ENCODE results near the gene IGFALS. TPM values are rescaled to one million over a fixed set of nuclear protein-coding genes. Genes with fewer than 3 reads are reported as not detected.

Gene IGFALS
- polyA plus RNA-seq, 1 donor from 2014 or later, result 1.2 TPM

DNA sequence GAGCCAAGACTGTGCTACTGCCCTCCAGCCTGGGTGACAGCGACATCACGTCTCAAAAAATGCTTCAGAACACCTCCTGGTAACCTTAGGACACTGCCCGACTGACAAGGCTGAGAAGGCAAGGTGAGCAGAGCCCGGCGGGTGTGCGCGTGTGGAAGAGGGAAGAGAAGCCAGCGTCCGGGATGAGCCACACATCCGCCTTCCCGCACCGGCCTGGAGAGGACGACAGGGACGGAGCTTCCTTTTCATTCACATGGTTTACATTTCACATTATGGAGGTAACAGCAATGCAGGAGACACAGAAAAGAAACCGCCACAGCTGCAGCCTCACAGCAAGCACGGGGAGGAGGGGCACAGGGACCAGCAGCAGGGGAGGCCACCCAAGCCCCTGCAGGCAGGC lies 16.6 kb upstream of the IGFALS start:
- H3K27ac ChIP-seq (ENCODE audit: low read length), result no peak overlapping the region
- no peak overlapping the region for H3K9ac ChIP-seq (ENCODE audit: low read length)
- no peaks in the 10 kb centered on the region for H3F3A ChIP-seq (ENCODE audit: insufficient read depth, low read length, poor library complexity, severe bottlenecking)
- H2AFZ ChIP-seq (ENCODE audit: low read depth, low read length), result no peak overlapping the region
- TF ChIP-seq, protein P1, sequence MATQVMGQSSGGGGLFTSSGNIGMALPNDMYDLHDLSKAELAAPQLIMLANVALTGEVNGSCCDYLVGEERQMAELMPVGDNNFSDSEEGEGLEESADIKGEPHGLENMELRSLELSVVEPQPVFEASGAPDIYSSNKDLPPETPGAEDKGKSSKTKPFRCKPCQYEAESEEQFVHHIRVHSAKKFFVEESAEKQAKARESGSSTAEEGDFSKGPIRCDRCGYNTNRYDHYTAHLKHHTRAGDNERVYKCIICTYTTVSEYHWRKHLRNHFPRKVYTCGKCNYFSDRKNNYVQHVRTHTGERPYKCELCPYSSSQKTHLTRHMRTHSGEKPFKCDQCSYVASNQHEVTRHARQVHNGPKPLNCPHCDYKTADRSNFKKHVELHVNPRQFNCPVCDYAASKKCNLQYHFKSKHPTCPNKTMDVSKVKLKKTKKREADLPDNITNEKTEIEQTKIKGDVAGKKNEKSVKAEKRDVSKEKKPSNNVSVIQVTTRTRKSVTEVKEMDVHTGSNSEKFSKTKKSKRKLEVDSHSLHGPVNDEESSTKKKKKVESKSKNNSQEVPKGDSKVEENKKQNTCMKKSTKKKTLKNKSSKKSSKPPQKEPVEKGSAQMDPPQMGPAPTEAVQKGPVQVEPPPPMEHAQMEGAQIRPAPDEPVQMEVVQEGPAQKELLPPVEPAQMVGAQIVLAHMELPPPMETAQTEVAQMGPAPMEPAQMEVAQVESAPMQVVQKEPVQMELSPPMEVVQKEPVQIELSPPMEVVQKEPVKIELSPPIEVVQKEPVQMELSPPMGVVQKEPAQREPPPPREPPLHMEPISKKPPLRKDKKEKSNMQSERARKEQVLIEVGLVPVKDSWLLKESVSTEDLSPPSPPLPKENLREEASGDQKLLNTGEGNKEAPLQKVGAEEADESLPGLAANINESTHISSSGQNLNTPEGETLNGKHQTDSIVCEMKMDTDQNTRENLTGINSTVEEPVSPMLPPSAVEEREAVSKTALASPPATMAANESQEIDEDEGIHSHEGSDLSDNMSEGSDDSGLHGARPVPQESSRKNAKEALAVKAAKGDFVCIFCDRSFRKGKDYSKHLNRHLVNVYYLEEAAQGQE (IDR thresholded peaks at IDR 0.05; ENCODE audit: borderline replicate concordance), result no peak
- TF ChIP-seq MXI1 (conservative IDR thresholded peaks at IDR 0.05; ENCODE audit: poor library complexity, severe bottlenecking), result no peak
- TF ChIP-seq, protein P2, sequence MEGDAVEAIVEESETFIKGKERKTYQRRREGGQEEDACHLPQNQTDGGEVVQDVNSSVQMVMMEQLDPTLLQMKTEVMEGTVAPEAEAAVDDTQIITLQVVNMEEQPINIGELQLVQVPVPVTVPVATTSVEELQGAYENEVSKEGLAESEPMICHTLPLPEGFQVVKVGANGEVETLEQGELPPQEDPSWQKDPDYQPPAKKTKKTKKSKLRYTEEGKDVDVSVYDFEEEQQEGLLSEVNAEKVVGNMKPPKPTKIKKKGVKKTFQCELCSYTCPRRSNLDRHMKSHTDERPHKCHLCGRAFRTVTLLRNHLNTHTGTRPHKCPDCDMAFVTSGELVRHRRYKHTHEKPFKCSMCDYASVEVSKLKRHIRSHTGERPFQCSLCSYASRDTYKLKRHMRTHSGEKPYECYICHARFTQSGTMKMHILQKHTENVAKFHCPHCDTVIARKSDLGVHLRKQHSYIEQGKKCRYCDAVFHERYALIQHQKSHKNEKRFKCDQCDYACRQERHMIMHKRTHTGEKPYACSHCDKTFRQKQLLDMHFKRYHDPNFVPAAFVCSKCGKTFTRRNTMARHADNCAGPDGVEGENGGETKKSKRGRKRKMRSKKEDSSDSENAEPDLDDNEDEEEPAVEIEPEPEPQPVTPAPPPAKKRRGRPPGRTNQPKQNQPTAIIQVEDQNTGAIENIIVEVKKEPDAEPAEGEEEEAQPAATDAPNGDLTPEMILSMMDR (IDR thresholded peaks at IDR 0.05; ENCODE audit: poor library complexity, severe bottlenecking), result no peak
- TF ChIP-seq EP300 (conservative IDR thresholded peaks at IDR 0.05; ENCODE audit: poor library complexity, severe bottlenecking), result no peak
- no peak for TF ChIP-seq POLR2AphosphoS5 (IDR thresholded peaks at IDR 0.05)
- TF ChIP-seq TAF1 (IDR thresholded peaks at IDR 0.05; ENCODE audit: low read depth), result no peak
- no peak for TF ChIP-seq SMC3 (conservative IDR thresholded peaks at IDR 0.05; ENCODE audit: poor library complexity)
- TF ChIP-seq EZH2 (IDR thresholded peaks at IDR 0.05; ENCODE audit: borderline replicate concordance, insufficient read depth, low read length, poor library complexity, severe bottlenecking), result no peak
- TF ChIP-seq RAD21 (conservative IDR thresholded peaks at IDR 0.05), result no peak
- H3K27me3 ChIP-seq (ENCODE audit: insufficient read depth, low read depth, low read length), result no peaks in the 10 kb centered on the region
- no peaks in the 10 kb centered on the region for H3K9me2 ChIP-seq (ENCODE audit: insufficient read depth, low read length)
- no peaks in the 10 kb centered on the region for H3K9me3 ChIP-seq (ENCODE audit: low read length)
- no peak overlapping the region for H3K4me2 ChIP-seq (ENCODE audit: low read length)
- H3K36me3 ChIP-seq (ENCODE audit: insufficient read depth, low read length), result no peaks in the 10 kb centered on the region
- H3K79me2 ChIP-seq (replicated peaks; ENCODE audit: insufficient read depth, low read length), result no peaks in the 10 kb centered on the region
- no peak overlapping the region for H3K4me3 ChIP-seq (ENCODE audit: low read length)
- H4K20me1 ChIP-seq (ENCODE audit: insufficient read depth), result no peaks in the 10 kb centered on the region

DNA sequence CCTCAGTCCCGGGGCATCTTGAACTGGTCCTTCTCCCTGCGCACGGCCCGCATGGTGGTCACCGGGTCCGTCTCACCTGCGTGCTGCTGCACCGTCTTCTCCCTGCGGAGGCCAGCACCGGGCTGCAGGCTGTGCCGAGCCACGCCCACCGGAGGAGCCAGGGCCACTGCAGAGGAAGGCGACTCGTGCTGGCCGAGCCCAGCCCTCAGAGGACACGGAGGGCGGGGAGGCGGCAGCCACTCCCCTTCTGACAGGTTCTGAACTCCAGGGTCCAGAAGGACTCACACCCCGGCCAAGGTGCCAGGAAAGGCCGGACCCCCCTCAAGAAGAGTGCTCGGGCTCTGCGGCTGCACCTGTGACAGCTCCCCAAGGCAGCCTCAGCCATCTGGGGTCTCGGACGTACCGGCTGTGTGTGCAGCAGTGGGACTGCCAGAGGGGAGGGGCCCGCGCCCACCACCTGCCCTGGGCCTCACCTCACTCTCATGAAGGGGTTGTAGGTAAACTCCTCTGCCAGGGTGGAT lies 15.8 kb upstream of the IGFALS start:
- H3K9ac ChIP-seq (ENCODE audit: low read length), result no peak overlapping the region
- no peaks in the 10 kb centered on the region for H4K20me1 ChIP-seq (ENCODE audit: insufficient read depth)
- no peak for TF ChIP-seq TAF1 (IDR thresholded peaks at IDR 0.05; ENCODE audit: low read depth)
- TF ChIP-seq, protein P1 (IDR thresholded peaks at IDR 0.05; ENCODE audit: borderline replicate concordance), result no peak
- TF ChIP-seq RAD21 (conservative IDR thresholded peaks at IDR 0.05), result no peak
- no peak for TF ChIP-seq MXI1 (conservative IDR thresholded peaks at IDR 0.05; ENCODE audit: poor library complexity, severe bottlenecking)
- no peak for TF ChIP-seq EZH2 (IDR thresholded peaks at IDR 0.05; ENCODE audit: borderline replicate concordance, insufficient read depth, low read length, poor library complexity, severe bottlenecking)
- TF ChIP-seq EP300 (conservative IDR thresholded peaks at IDR 0.05; ENCODE audit: poor library complexity, severe bottlenecking), result no peak
- TF ChIP-seq POLR2AphosphoS5 (IDR thresholded peaks at IDR 0.05), result no peak
- TF ChIP-seq, protein P2 (IDR thresholded peaks at IDR 0.05; ENCODE audit: poor library complexity, severe bottlenecking), result no peak
- TF ChIP-seq SMC3 (conservative IDR thresholded peaks at IDR 0.05; ENCODE audit: poor library complexity), result no peak
- H3K79me2 ChIP-seq (replicated peaks; ENCODE audit: insufficient read depth, low read length), result no peaks in the 10 kb centered on the region
- H3K27me3 ChIP-seq (ENCODE audit: insufficient read depth, low read depth, low read length), result no peaks in the 10 kb centered on the region
- H3K36me3 ChIP-seq (ENCODE audit: insufficient read depth, low read length), result no peaks in the 10 kb centered on the region
- no peaks in the 10 kb centered on the region for H3K9me3 ChIP-seq (ENCODE audit: low read length)
- no peak overlapping the region for H3K4me3 ChIP-seq (ENCODE audit: low read length)
- no peak overlapping the region for H3K27ac ChIP-seq (ENCODE audit: low read length)
- H2AFZ ChIP-seq (ENCODE audit: low read depth, low read length), result no peak overlapping the region
- no peak overlapping the region for H3K4me2 ChIP-seq (ENCODE audit: low read length)
- no peaks in the 10 kb centered on the region for H3F3A ChIP-seq (ENCODE audit: insufficient read depth, low read length, poor library complexity, severe bottlenecking)
- no peaks in the 10 kb centered on the region for H3K9me2 ChIP-seq (ENCODE audit: insufficient read depth, low read length)

All from neural cell (in vitro differentiated cells).